Measurements from ENCODE around the gene CCDC43. TPM values are rescaled to one million over a fixed set of nuclear protein-coding genes. Genes with fewer than 3 reads are reported as not detected.

Gene CCDC43
- total and polyA plus RNA-seq, 2 of the 13 experiments (the other 11 are each of a cell fraction or from before 2014, with no cell fraction given): 17.5 to 94.8 TPM

- TF ChIP-seq NFAT5 (CRISPR knock-in tag; IDR thresholded peaks at IDR 0.05): no peak
- no peak for TF ChIP-seq RCOR2 (CRISPR knock-in tag; IDR thresholded peaks at IDR 0.05)
- TF ChIP-seq CC2D1A (CRISPR knock-in tag; IDR thresholded peaks at IDR 0.05): peak; percentile 77; the same call in 1 of the 2 replicates
- peak; percentile 45; the same call in 1 of the 2 replicates for TF ChIP-seq RXRA (CRISPR knock-in tag; IDR thresholded peaks at IDR 0.05)
- TF ChIP-seq LCORL (IDR thresholded peaks at IDR 0.05): no peak
- TF ChIP-seq LCORL (CRISPR knock-in tag; IDR thresholded peaks at IDR 0.05): peak; percentile 69
- TF ChIP-seq ZNF383 (CRISPR knock-in tag; IDR thresholded peaks at IDR 0.05; ENCODE audit: borderline replicate concordance): no peak
- TF ChIP-seq TP53 (CRISPR knock-in tag; conservative IDR thresholded peaks at IDR 0.05): no peak; the same call in 1 of the 2 replicates
- TF ChIP-seq ZSCAN21 (CRISPR knock-in tag; IDR thresholded peaks at IDR 0.05; ENCODE audit: borderline replicate concordance): peak; percentile 92; the same call in 1 of the 2 replicates
- TF ChIP-seq ZFP82 (CRISPR knock-in tag; IDR thresholded peaks at IDR 0.05; ENCODE audit: borderline replicate concordance): no peak
- peak; percentile 93 for TF ChIP-seq SP140L (CRISPR knock-in tag; IDR thresholded peaks at IDR 0.05; ENCODE audit: borderline replicate concordance)
- no peak for TF ChIP-seq ZFP36 (IDR thresholded peaks at IDR 0.05; ENCODE audit: borderline replicate concordance, low read depth, low read length, partially characterized antibody)
- no peak for TF ChIP-seq FOXA1 (IDR thresholded peaks at IDR 0.05)
- no peak for TF ChIP-seq FOXA1 (CRISPR knock-in tag; IDR thresholded peaks at IDR 0.05)
- no peak for TF ChIP-seq E2F2 (CRISPR knock-in tag; IDR thresholded peaks at IDR 0.05; ENCODE audit: borderline replicate concordance)
- no peak for TF ChIP-seq ONECUT2 (CRISPR knock-in tag; IDR thresholded peaks at IDR 0.05)
- TF ChIP-seq CEBPB (IDR thresholded peaks at IDR 0.05; ENCODE audit: borderline replicate concordance, low read depth, low read length): no peak
- peak; percentile 80; the same call in 1 of the 2 replicates for TF ChIP-seq TAF1 (CRISPR knock-in tag; IDR thresholded peaks at IDR 0.05)
- TF ChIP-seq YEATS4 (CRISPR knock-in tag; IDR thresholded peaks at IDR 0.05; ENCODE audit: borderline replicate concordance): peak; percentile 78
- no peak for TF ChIP-seq GPN1 (CRISPR knock-in tag; IDR thresholded peaks at IDR 0.05; ENCODE audit: borderline replicate concordance)
- peak; percentile 77 for TF ChIP-seq NR2C2 (CRISPR knock-in tag; IDR thresholded peaks at IDR 0.05; ENCODE audit: borderline replicate concordance)
- peak; percentile 93 for TF ChIP-seq KMT2A (CRISPR knock-in tag; IDR thresholded peaks at IDR 0.05)
These were observed 19.1 kb upstream of the CCDC43 start, which contains the start of gene DBF4B (continued) for GRCh38 chr17:44708401-44709263.
